ENCODE measurements around the gene TRPT1. TPM values are rescaled to one million over a fixed set of nuclear protein-coding genes. Genes with fewer than 3 reads are reported as not detected.
A peak's percentile ranks its signal among the peaks of the same experiment; 100 is the strongest.

The TRPT1 gene
- total RNA-seq, 2 experiments from 2014 or later = 33.7 to 41.5 TPM

- Mint-ChIP-seq H3K27ac (peak overlapping the region; percentile 3), H3K4me3 (no peak overlapping the region), H3K4me1 (ENCODE audit: low read depth) (peaks cover 33% of the 10 kb centered on the region), H3K9me3 (no peaks in the 10 kb centered on the region), H3K27me3 (no peaks in the 10 kb centered on the region), H3K36me3 (ENCODE audit: low read depth) (peaks cover 68% of the 10 kb centered on the region)
- ATAC-seq (no peak), DNase-seq (no peak)
- ChIA-PET CTCF (interaction anchor here (1.6 kb wide), 1 partner anchor 15 kb away, joined by 4 read pairs; no protein-coding TSS in a partner anchor), POLR2A (interaction anchor here (1.0 to 9.4 kb wide), 2 partner anchors 12 to 19 kb away, joined by 3 to 206 read pairs; partner anchors contain the start of gene STIP1)
- intact Hi-C loops (cut with micrococcal nuclease) = loop anchor here (5.0 kb wide), 1 partner anchor 101 kb away; the partner anchor contains the start of gene CATSPERZ
- TF ChIP-seq CTCF (IDR thresholded peaks at IDR 0.05) = no peak
Measured at GRCh38 chr11:64201543-64201942, 24.4 kb downstream of the TRPT1 start.

GRCh38 chr11:64198511-64198910 is 27.5 kb downstream of the TRPT1 start:
- ChIA-PET CTCF (no interaction called here), POLR2A (interaction anchor here (1.6 to 3.1 kb wide), 3 partner anchors 8 to 13 kb away, joined by 12 to 15 read pairs (median 13); partner anchors contain the start of genes FERMT3 and STIP1)
- ATAC-seq (no peak), DNase-seq (no peak)
- Mint-ChIP-seq H3K4me3 (no peak overlapping the region), H3K27me3 (no peaks in the 10 kb centered on the region), H3K36me3 (ENCODE audit: low read depth) (peaks cover 63% of the 10 kb centered on the region), H3K4me1 (ENCODE audit: low read depth) (peaks cover 18% of the 10 kb centered on the region), H3K9me3 (no peaks in the 10 kb centered on the region), H3K27ac (no peak overlapping the region)
- intact Hi-C loops (cut with micrococcal nuclease) = no loop called here
- TF ChIP-seq CTCF (IDR thresholded peaks at IDR 0.05) = no peak

- TF ChIP-seq CTCF (IDR thresholded peaks at IDR 0.05) = no peak
- ChIA-PET POLR2A (interaction anchor here (0.8 to 3.1 kb wide), 6 partner anchors 9 to 79 kb away, joined by 3 to 15 read pairs (median 7); partner anchors contain the start of genes DNAJC4, FERMT3 and STIP1), CTCF (interaction anchor here (1.1 kb wide), 1 partner anchor 10 kb away, joined by 5 read pairs; the partner anchor contains the start of gene FERMT3)
- ATAC-seq (no peak), DNase-seq (no peak)
- intact Hi-C loops (cut with micrococcal nuclease) = no loop called here
- Mint-ChIP-seq H3K27me3 (no peaks in the 10 kb centered on the region), H3K27ac (peak overlapping the region; percentile 40), H3K4me3 (no peak overlapping the region), H3K36me3 (ENCODE audit: low read depth) (peaks cover 63% of the 10 kb centered on the region), H3K4me1 (ENCODE audit: low read depth) (peaks cover 21% of the 10 kb centered on the region), H3K9me3 (no peaks in the 10 kb centered on the region)
Measured at GRCh38 chr11:64196626-64197025, 29.4 kb downstream of the TRPT1 start.

GRCh38 chr11:64192434-64192833 is 33.6 kb downstream of the TRPT1 start:
- H3K4me3 Mint-ChIP-seq = no peak overlapping the region
- H3K4me1 Mint-ChIP-seq (ENCODE audit: low read depth) = peaks cover 34% of the 10 kb centered on the region
- no peaks in the 10 kb centered on the region for H3K27me3 Mint-ChIP-seq
- TF ChIP-seq CTCF (IDR thresholded peaks at IDR 0.05) = no peak
- ChIA-PET CTCF (interaction anchor here (1.0 to 1.8 kb wide), 2 partner anchors 12 to 24 kb away, joined by 3 to 9 read pairs; no protein-coding TSS in a partner anchor), POLR2A (interaction anchor here (1.2 to 10.9 kb wide), 2 partner anchors 11 to 12 kb away, joined by 4 to 206 read pairs; partner anchors contain the start of gene FERMT3)
- ATAC-seq (no peak), DNase-seq (no peak)
- intact Hi-C loops (cut with micrococcal nuclease) = no loop called here
- H3K9me3 Mint-ChIP-seq = no peaks in the 10 kb centered on the region
- peak overlapping the region; percentile 49 for H3K27ac Mint-ChIP-seq
- peaks cover 63% of the 10 kb centered on the region for H3K36me3 Mint-ChIP-seq (ENCODE audit: low read depth)

- no peak overlapping the region for H3K27ac Mint-ChIP-seq
- H3K4me3 Mint-ChIP-seq = no peak overlapping the region
- no peaks in the 10 kb centered on the region for H3K27me3 Mint-ChIP-seq
- DNase-seq (peak; percentile 79), ATAC-seq (no peak)
- TF ChIP-seq CTCF (IDR thresholded peaks at IDR 0.05) = peak; percentile 25
- intact Hi-C loops (cut with micrococcal nuclease) = no loop called here
- peaks cover 25% of the 10 kb centered on the region for H3K36me3 Mint-ChIP-seq (ENCODE audit: low read depth)
- ChIA-PET CTCF (interaction anchor here (0.7 to 7.2 kb wide), 4 partner anchors 19 to 115 kb away, joined by 3 to 59 read pairs (median 3); partner anchors contain the start of gene FERMT3), POLR2A (interaction anchor here (0.6 to 10.9 kb wide), 21 partner anchors 10 to 628 kb away, joined by 3 to 206 read pairs (median 5); partner anchors contain the start of genes BAD, FERMT3, MACROD1 and NUDT22)
- no peaks in the 10 kb centered on the region for H3K9me3 Mint-ChIP-seq
- H3K4me1 Mint-ChIP-seq (ENCODE audit: low read depth) = peaks cover 34% of the 10 kb centered on the region
Measured at GRCh38 chr11:64186492-64187165, 39.4 kb downstream of the TRPT1 start.

Data from activated CD8-positive, alpha-beta T cell treated with anti-CD3 and anti-CD28 coated beads for 36 hours (primary cell).